NCI-H128 (cell line): Measurements from ENCODE around the gene ARRDC1.
"Not testable (repeated sequence)": the region's sequence is repeated elsewhere in the genome, so short reads cannot be mapped to it uniquely, and the experiment has no call there.

Experiments used
- DNase-seq: peaks from one replicate; lab custom pipeline; 2025; ENCODE audit not compliant: unreplicated experiment; lab: John Stamatoyannopoulos, UW

The ARRDC1 gene

GRCh38 chr9:137611623-137612609 is 6.4 kb downstream of the ARRDC1 start:
- no peak for DNase-seq

GRCh38 chr9:137612741-137613142 is 7.3 kb downstream of the ARRDC1 start:
- DNase-seq: no peak

GRCh38 chr9:137613259-137613658 is 7.8 kb downstream of the ARRDC1 start:
- DNase-seq: no peak

DNA sequence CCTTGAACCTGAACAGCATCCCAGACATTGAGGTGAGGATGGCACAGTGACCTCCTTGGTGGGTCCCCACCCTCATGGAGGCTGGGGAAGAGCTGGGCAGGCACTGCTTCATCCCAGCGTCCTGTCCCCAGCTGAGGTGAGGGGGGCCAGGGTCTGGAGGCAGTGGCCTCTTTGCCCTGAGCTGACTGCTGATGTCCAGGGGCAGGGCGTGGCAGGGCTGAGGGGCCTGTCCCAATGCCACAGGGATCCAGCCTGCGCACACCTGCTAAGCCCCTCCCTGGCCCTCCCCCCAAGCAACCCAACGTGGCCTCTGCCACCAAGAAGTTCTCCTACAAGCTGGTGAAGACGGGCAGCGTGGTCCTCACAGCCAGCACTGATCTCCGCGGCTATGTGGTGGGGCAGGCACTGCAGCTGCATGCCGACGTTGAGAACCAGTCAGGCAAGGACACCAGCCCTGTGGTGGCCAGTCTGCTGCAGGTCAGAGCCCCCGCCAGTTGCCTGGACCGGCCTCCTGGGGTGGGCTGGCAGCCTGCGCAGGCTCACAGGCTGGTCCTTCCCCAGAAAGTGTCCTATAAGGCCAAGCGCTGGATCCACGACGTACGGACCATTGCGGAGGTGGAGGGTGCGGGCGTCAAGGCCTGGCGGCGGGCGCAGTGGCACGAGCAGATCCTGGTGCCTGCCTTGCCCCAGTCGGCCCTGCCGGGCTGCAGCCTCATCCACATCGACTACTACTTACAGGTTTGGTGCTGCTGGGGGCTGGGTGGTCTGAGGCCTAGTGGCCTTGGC is 8.4 kb downstream of the ARRDC1 start:
- no peak for DNase-seq

- no peak for DNase-seq
Observed at GRCh38 chr9:137614631-137615386, 9.3 kb downstream of the ARRDC1 start.

- DNase-seq: no peak
Observed at GRCh38 chr9:137615387-137615871, 9.9 kb downstream of the ARRDC1 start.

GRCh38 chr9:137618105-137619067 is 12.9 kb downstream of the ARRDC1 start, which contains the start of gene EHMT1:
TSS of gene EHMT1 (plus strand) at chr9:137619005. CDS start at chr9:137619029, 24 bp downstream.
- peak; percentile 85 for DNase-seq

DNA sequence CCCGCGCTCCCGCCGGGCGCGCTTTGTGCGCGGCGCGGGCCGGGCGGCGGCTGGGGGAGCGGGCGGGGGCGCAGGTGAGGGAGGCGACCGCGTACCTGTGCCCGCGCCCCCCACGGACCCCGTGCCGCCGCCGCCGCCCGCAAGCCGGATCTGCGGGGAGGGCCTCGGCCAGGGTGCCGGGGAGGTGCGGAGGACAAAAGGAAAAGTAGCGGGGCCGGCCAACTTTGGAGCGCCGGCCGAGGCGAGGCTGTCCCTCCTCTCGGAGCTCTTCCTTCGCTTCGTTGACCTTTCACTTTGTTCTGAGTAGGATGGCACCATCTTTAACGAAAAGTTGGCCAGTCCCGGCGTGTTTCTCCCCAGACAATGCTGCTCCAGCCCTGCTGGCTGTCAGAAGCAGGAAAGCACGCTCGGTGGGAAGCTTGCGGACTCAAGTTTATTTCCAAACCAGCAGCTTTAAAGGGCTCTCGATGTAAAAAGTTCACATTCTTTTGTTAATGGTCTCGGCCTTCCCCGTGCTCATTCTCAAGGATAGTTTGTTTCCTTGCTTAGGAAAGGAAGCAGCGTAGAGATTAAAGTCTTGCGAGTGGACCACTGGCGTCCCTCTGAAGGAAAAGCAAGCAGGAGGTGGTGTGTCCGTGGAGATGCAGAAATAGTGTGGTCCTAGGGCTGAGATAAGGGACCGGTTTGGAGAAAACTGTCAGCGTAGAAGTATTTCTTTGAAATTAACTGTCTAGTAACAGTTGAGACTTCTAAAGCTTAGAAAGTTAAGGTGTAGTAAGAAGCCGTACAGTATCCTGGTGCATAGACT is 14.0 kb downstream of the ARRDC1 start:
- no peak for DNase-seq

DNA sequence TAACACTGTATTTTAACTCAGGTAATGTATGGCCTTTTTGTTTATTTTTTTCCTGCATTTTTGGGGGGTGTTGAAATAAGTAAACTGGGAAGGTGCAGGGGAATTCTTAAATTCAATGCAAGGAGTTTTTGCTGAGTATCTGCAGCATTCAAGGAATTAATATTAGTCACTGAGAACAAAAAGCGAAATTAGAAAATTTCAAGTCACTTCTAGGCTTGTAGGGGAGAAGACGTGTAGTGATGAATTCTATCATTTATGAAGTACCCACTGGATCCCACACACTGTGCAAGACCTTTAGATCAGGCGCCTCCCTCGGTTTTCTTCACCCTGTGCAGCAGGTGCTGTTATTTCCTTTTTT is 14.5 kb downstream of the ARRDC1 start:
- no peak for DNase-seq

- no peak for DNase-seq
Observed at GRCh38 chr9:137620581-137620980, 15.1 kb downstream of the ARRDC1 start.

DNA sequence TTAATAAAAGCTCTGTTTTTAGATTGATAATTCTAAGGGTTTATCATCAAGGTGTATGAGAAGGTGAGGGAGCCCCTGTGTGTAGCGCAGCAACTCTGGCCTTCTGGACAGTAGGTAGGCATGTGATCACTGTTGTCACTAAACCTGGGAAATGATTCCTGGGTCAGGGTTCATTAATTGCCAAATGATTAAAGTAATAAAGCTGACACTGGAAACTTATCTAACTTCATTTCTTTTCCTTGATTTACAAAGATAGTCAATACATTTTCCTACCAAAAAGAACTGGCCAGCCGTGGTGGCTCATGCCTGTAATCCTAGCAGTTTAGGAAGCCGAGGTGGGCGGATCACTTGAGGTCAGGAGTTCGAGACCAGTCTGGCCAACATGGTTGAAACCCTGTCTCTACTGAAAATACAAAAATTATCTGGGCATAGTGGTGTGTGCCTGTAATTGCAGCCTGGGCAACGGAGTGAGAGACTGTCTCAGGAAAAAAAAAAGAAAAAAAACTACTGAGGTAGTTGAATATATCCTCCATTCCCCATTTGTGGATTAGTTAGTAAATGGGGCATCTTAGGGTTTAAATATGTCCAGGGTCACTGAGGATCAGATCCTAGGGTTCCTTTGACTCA is 15.8 kb downstream of the ARRDC1 start:
- no peak for DNase-seq

GRCh38 chr9:137622211-137622610 is 16.7 kb downstream of the ARRDC1 start:
- DNase-seq: not testable (repeated sequence)

DNA sequence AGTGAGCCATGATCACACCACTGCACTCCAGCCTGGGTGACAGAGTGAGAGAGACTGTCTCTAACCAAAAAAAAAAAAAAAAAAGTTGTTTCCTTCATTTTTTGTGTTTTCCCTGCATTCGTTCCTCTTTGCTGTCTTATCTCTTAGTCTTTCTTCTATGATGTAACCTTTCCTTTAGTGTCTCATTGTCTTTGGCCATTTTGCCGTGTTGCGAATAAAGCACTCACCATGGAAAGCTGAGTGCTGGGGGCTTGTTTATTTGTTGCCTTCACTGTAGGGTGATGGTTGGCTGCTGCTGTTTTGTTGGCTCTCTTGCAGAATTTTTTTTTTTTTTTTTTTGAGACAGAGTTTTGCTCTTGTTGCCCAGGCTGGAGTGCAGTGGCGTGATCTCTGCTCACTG is 21.0 kb downstream of the ARRDC1 start:
- DNase-seq: no peak

DNA sequence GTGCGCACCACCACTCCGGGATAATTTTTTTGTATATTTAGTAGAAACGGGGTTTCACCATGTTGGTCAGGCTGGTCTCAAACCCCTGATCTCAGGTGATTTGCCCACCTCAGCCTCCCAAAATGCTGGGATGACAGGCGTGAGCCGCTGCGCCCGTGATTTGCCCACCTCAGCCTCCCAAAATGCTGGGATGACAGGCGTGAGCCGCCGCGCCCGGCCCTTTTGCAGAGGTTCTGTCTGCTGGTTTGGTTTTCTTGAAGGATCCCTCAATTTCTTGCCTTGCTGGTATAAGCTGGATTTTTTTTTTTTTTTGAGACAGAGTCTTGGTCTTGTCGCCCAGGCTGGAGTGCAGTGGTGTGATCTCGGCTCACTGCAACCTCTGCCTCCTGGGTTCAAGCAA is 21.9 kb downstream of the ARRDC1 start:
- not testable (repeated sequence) for DNase-seq

GRCh38 chr9:137630126-137630525 is 24.6 kb downstream of the ARRDC1 start:
- no peak for DNase-seq

- no peak for DNase-seq
Observed at GRCh38 chr9:137630679-137631078, 25.2 kb downstream of the ARRDC1 start.

GRCh38 chr9:137631345-137632229 is 26.1 kb downstream of the ARRDC1 start:
- DNase-seq: no peak
